Mucosa of stomach (tissue), 1 donor: Measurements from ENCODE around the gene DLG2.

Experiments used
- H3K27me3 ChIP-seq: one replicate; pipeline ENCODE4 v1.7.0; 2013; ENCODE audit warnings: mild to moderate bottlenecking, low read length; ENCODE audit not compliant: control insufficient read depth, insufficient read depth
- H3K36me3 ChIP-seq: one replicate; pipeline ENCODE4 v1.7.0; 2013; ENCODE audit warnings: low read length; ENCODE audit not compliant: control insufficient read depth, insufficient read depth
- H3K4me1 ChIP-seq: one replicate; pipeline ENCODE4 v1.7.0; 2013; ENCODE audit warnings: mild to moderate bottlenecking, low read length; ENCODE audit not compliant: control insufficient read depth, insufficient read depth
- H3K4me3 ChIP-seq: one replicate; pipeline ENCODE4 v1.7.0; 2013; ENCODE audit warnings: low read length
- H3K9ac ChIP-seq: one replicate; pipeline ENCODE4 v1.7.0; 2013; ENCODE audit warnings: mild to moderate bottlenecking, low read length, moderate library complexity
- H3K9me3 ChIP-seq: one replicate; pipeline ENCODE4 v1.7.0; 2013; ENCODE audit warnings: mild to moderate bottlenecking, low read length, moderate library complexity; ENCODE audit not compliant: control insufficient read depth
- donor health status: Pancreatic carcinoma.

The DLG2 gene

DNA sequence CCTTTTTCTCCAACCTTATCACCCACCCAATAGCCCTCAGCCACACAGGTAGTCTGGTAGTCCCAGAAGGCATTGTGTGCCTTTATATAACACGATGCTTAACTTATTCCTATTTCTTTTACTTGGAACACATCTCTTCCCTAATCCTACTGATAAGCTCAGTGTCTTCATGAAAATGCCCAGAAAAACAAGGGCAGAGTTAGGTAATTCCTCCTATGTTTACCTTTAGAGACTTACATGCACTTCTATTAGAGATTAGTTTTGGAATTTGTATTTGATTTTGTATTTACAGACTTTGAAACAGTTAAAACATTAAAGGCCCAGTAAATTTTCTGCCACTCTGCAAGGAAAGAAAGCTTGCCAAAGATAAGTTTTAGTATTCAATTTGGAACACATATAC is 1703.2 kb downstream of the DLG2 start:
- H3K9me3 ChIP-seq: no peaks in the 10 kb centered on the region

GRCh38 chr11:83922953-83923352 is 1704.2 kb downstream of the DLG2 start:
- H3K4me3 ChIP-seq: no peak overlapping the region
- no peaks in the 10 kb centered on the region for H3K36me3 ChIP-seq
- H3K9me3 ChIP-seq: no peaks in the 10 kb centered on the region
- H3K27me3 ChIP-seq: no peaks in the 10 kb centered on the region
- no peak overlapping the region for H3K9ac ChIP-seq
- H3K4me1 ChIP-seq: no peaks in the 10 kb centered on the region

More for the DNA sequence above, 1703.2 kb downstream of the DLG2 start:
- no peaks in the 10 kb centered on the region for H3K36me3 ChIP-seq
- no peak overlapping the region for H3K4me3 ChIP-seq
- H3K9ac ChIP-seq: no peak overlapping the region
- H3K27me3 ChIP-seq: no peaks in the 10 kb centered on the region
- H3K4me1 ChIP-seq: no peaks in the 10 kb centered on the region

- no peaks in the 10 kb centered on the region for H3K27me3 ChIP-seq
- no peak overlapping the region for H3K9ac ChIP-seq
- no peak overlapping the region for H3K4me3 ChIP-seq
Observed at GRCh38 chr11:83922318-83922717, 1704.8 kb downstream of the DLG2 start.

DNA sequence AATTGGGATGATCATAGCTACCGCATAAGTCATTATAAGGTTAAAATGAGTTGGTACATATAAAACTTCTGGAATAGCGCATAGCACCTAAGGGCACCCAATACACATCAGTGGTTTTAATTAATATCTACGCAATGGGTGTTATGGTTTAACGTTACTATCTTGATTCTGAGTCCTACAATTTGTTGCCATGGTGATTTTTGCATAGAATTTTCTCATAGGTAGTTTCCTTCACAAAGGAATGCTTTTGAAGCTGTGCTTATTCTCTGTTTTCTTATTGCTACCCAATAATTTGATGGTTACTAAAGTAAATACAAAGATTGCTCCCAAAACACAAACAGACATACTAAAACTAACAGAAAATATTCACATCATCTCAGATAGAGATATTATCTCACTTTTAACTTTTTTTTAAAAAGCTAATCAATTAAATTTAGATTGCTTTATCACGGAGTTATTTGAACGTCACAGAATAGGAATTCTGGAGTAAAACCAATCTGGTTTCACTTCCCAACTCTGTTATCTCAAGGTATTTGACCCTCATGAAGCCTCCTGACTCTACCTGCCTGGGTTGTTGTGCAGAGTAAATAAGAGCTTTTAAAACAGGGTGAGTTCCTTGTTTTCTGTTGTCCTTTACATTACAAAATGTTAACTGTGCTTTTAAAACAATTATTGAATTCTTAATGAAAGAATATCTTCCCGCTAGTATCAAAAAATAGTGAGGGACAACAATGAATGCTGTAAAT is 1705.5 kb downstream of the DLG2 start:
- H3K27me3 ChIP-seq: no peaks in the 10 kb centered on the region
- no peaks in the 10 kb centered on the region for H3K9me3 ChIP-seq
- H3K36me3 ChIP-seq: no peaks in the 10 kb centered on the region
- no peak overlapping the region for H3K4me3 ChIP-seq
- H3K4me1 ChIP-seq: no peaks in the 10 kb centered on the region
- no peak overlapping the region for H3K9ac ChIP-seq

More at GRCh38 chr11:83922318-83922717, 1704.8 kb downstream of the DLG2 start:
- H3K9me3 ChIP-seq: no peaks in the 10 kb centered on the region
- no peaks in the 10 kb centered on the region for H3K36me3 ChIP-seq
- no peaks in the 10 kb centered on the region for H3K4me1 ChIP-seq

GRCh38 chr11:83918476-83918875 is 1708.7 kb downstream of the DLG2 start:
- no peak overlapping the region for H3K9ac ChIP-seq

DNA sequence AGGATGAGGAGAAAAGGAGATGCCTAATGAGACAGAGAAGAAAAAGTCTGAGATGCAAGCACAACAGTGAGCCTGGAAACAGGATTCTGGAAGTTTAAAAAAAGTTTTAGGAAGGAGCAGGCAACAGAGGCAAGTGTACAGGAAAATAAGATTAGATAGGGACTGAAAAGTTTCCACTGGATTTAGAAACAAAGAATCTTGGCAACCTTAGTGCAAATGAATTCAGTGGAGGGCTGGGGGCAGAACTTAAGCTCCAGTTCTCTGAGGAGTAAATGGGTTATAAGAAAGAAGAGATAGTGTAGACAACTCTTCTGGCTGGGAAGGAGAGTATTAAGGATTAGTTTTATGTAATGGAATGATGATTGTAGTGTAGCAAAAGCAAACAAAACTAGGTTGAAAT is 1712.1 kb downstream of the DLG2 start:
- H3K36me3 ChIP-seq: no peaks in the 10 kb centered on the region
- H3K9me3 ChIP-seq: no peaks in the 10 kb centered on the region
- H3K4me3 ChIP-seq: no peak overlapping the region
- H3K4me1 ChIP-seq: no peaks in the 10 kb centered on the region
- no peak overlapping the region for H3K9ac ChIP-seq
- no peaks in the 10 kb centered on the region for H3K27me3 ChIP-seq

More at GRCh38 chr11:83918476-83918875, 1708.7 kb downstream of the DLG2 start:
- Histone ChIP-seq H3K4me1 (no peaks in the 10 kb centered on the region), H3K4me3 (no peak overlapping the region), H3K36me3 (no peaks in the 10 kb centered on the region), H3K9me3 (no peaks in the 10 kb centered on the region), H3K27me3 (no peaks in the 10 kb centered on the region)

GRCh38 chr11:83909579-83910534 is 1717.3 kb downstream of the DLG2 start:
- no peak overlapping the region for H3K9ac ChIP-seq

GRCh38 chr11:83908298-83908856 is 1718.8 kb downstream of the DLG2 start:
- Histone ChIP-seq H3K9me3 (no peaks in the 10 kb centered on the region), H3K27me3 (no peaks in the 10 kb centered on the region), H3K36me3 (no peaks in the 10 kb centered on the region), H3K4me3 (no peak overlapping the region), H3K4me1 (no peaks in the 10 kb centered on the region), H3K9ac (no peak overlapping the region)

More at GRCh38 chr11:83909579-83910534, 1717.3 kb downstream of the DLG2 start:
- Histone ChIP-seq H3K9me3 (no peaks in the 10 kb centered on the region), H3K4me1 (no peaks in the 10 kb centered on the region), H3K27me3 (no peaks in the 10 kb centered on the region), H3K4me3 (no peak overlapping the region), H3K36me3 (no peaks in the 10 kb centered on the region)

GRCh38 chr11:83895516-83895915 is 1731.6 kb downstream of the DLG2 start:
- Histone ChIP-seq H3K4me3 (no peak overlapping the region), H3K4me1 (no peaks in the 10 kb centered on the region), H3K9ac (no peak overlapping the region), H3K36me3 (no peaks in the 10 kb centered on the region), H3K9me3 (no peaks in the 10 kb centered on the region), H3K27me3 (no peaks in the 10 kb centered on the region)

DNA sequence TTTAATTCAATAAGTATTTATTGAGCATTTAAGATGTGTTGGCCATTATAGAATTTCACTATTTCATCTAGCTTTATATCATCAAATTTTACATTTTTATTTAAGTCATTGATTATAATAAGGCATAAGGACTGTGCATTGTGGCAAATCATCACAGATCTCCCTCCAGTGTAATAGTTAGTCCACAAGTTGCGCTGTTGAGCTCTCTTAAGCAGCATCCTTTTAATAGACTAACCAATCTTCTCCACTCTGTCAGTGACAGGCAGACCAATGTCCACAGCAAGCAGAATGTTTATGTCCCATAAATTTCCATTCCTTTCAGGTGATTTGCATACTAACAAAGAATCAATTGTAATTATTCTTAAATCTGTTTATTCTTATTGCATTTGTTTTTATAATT is 1745.7 kb downstream of the DLG2 start:
- Histone ChIP-seq H3K9ac (no peak overlapping the region), H3K4me3 (no peak overlapping the region), H3K36me3 (no peaks in the 10 kb centered on the region), H3K4me1 (no peaks in the 10 kb centered on the region), H3K9me3 (no peaks in the 10 kb centered on the region), H3K27me3 (no peaks in the 10 kb centered on the region)

DNA sequence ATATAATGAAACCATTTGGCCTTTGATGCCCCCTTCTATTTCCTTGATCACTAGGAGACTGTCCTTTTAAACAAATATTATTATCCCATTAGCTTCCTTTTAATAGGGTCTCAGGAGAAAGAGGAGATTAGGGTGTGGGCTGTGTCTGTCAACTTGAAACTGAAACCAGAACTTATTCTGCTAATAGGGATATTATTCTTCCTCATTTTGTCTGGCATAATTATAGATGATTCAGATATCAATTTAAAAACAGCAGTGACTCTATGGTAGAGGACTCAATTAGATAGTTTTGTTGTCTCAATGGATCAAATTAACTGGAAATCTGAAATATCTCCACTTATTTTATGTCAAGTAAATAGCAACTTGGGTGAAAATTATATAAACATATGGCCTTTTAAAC is 1756.1 kb downstream of the DLG2 start:
- Histone ChIP-seq H3K27me3 (no peaks in the 10 kb centered on the region), H3K9me3 (no peaks in the 10 kb centered on the region), H3K36me3 (no peaks in the 10 kb centered on the region), H3K9ac (no peak overlapping the region), H3K4me3 (no peak overlapping the region), H3K4me1 (no peaks in the 10 kb centered on the region)

GRCh38 chr11:83866655-83867054 is 1760.5 kb downstream of the DLG2 start:
- Histone ChIP-seq H3K9ac (no peak overlapping the region), H3K9me3 (no peaks in the 10 kb centered on the region), H3K4me3 (no peak overlapping the region), H3K27me3 (no peaks in the 10 kb centered on the region), H3K36me3 (no peaks in the 10 kb centered on the region), H3K4me1 (no peaks in the 10 kb centered on the region)
